Measurements from ENCODE around the gene FAM210A. TPM values are rescaled to one million over a fixed set of nuclear protein-coding genes. Genes with fewer than 3 reads are reported as not detected.
"Not testable (repeated sequence)": the region's sequence is repeated elsewhere in the genome, so short reads cannot be mapped to it uniquely, and the experiment has no call there.

FAM210A gene
- total RNA-seq, 1 donor from 2014 or later = 2.1 TPM

GRCh38 chr18:13684546-13684945, 41.8 kb downstream of the FAM210A start:
- no peak for TF ChIP-seq CTCF (IDR thresholded peaks at IDR 0.05)
- peaks cover 3 to 7% of the 10 kb centered on the region in 2 donors for H3K4me1 ChIP-seq
- no peak overlapping the region for H3K27ac ChIP-seq
- H3K4me3 ChIP-seq = no peak overlapping the region
- H3K9me3 ChIP-seq = no peaks in the 10 kb centered on the region
- H3K36me3 ChIP-seq = no peaks in the 10 kb centered on the region
- H3K27me3 ChIP-seq = no peaks in the 10 kb centered on the region
- intact Hi-C loops (cut with DNase I) = no loop called here
- DNase-seq (ENCODE audit: low spot score in 2 of 2) = no peak

- intact Hi-C loops (cut with DNase I) = no loop called here
- no peak for DNase-seq (ENCODE audit: low spot score in 2 of 2)
- H3K4me3 ChIP-seq = no peak overlapping the region
- H3K9me3 ChIP-seq = no peaks in the 10 kb centered on the region
- H3K4me1 ChIP-seq = peaks cover 3 to 12% of the 10 kb centered on the region in 2 donors
- no peak for TF ChIP-seq CTCF (IDR thresholded peaks at IDR 0.05)
- no peaks in the 10 kb centered on the region for H3K36me3 ChIP-seq
- no peaks in the 10 kb centered on the region for H3K27me3 ChIP-seq
- no peak overlapping the region for H3K27ac ChIP-seq
Measured at GRCh38 chr18:13681701-13682100, 44.7 kb downstream of the FAM210A start.

- Histone ChIP-seq H3K27ac (no peak overlapping the region), H3K4me1 (peaks cover 3 to 12% of the 10 kb centered on the region in 2 donors), H3K27me3 (no peaks in the 10 kb centered on the region), H3K4me3 (no peak overlapping the region), H3K36me3 (no peaks in the 10 kb centered on the region), H3K9me3 (no peaks in the 10 kb centered on the region)
- DNase-seq (ENCODE audit: low spot score in 2 of 2) = no peak
- TF ChIP-seq CTCF (IDR thresholded peaks at IDR 0.05) = peak; percentile 24 to 58 (median 39)
- intact Hi-C loops (cut with DNase I) = no loop called here
Measured at GRCh38 chr18:13680612-13681011, 45.7 kb downstream of the FAM210A start.

GRCh38 chr18:13677350-13677749, 49.0 kb downstream of the FAM210A start:
- intact Hi-C loops (cut with DNase I); H3K9me3 ChIP-seq; H3K36me3 ChIP-seq; H3K4me3 ChIP-seq; H3K27ac ChIP-seq; DNase-seq (ENCODE audit: low spot score in 2 of 2); H3K27me3 ChIP-seq: not testable (repeated sequence)
- peaks cover 3 to 12% of the 10 kb centered on the region in 2 donors for H3K4me1 ChIP-seq

GRCh38 chr18:13676471-13676870, 49.9 kb downstream of the FAM210A start:
- intact Hi-C loops (cut with DNase I) = no loop called here
- no peak for TF ChIP-seq CTCF (IDR thresholded peaks at IDR 0.05)
- no peak for DNase-seq (ENCODE audit: low spot score in 2 of 2)
- H3K9me3 ChIP-seq = no peaks in the 10 kb centered on the region
- H3K4me1 ChIP-seq = peaks cover 6 to 12% of the 10 kb centered on the region in 2 donors
- no peaks in the 10 kb centered on the region for H3K36me3 ChIP-seq
- H3K27ac ChIP-seq = no peak overlapping the region
- H3K4me3 ChIP-seq = no peak overlapping the region
- H3K27me3 ChIP-seq = no peaks in the 10 kb centered on the region

- no peak for DNase-seq (ENCODE audit: low spot score in 2 of 2)
- H3K36me3 ChIP-seq = no peaks in the 10 kb centered on the region
- H3K27me3 ChIP-seq = no peaks in the 10 kb centered on the region
- H3K4me3 ChIP-seq = no peak overlapping the region
- no peaks in the 10 kb centered on the region for H3K9me3 ChIP-seq
- intact Hi-C loops (cut with DNase I) = no loop called here
- peak overlapping the region; percentile 43 to 55 for H3K27ac ChIP-seq
- no peak for TF ChIP-seq CTCF (IDR thresholded peaks at IDR 0.05)
- H3K4me1 ChIP-seq = peaks cover 0 to 3% of the 10 kb centered on the region in 2 donors
Measured at GRCh38 chr18:13672657-13673056, 53.7 kb downstream of the FAM210A start.

Measured in ascending aorta (tissue), 2 donors.